ENCODE results near the gene ABCB8. TPM values are rescaled to one million over a fixed set of nuclear protein-coding genes. Genes with fewer than 3 reads are reported as not detected.
A peak's percentile ranks its signal among the peaks of the same experiment; 100 is the strongest.

ABCB8 gene
- total and polyA plus RNA-seq, 2 of the 4 experiments (the other 2 are of a cell fraction) = 16.3 to 26.8 TPM

DNA sequence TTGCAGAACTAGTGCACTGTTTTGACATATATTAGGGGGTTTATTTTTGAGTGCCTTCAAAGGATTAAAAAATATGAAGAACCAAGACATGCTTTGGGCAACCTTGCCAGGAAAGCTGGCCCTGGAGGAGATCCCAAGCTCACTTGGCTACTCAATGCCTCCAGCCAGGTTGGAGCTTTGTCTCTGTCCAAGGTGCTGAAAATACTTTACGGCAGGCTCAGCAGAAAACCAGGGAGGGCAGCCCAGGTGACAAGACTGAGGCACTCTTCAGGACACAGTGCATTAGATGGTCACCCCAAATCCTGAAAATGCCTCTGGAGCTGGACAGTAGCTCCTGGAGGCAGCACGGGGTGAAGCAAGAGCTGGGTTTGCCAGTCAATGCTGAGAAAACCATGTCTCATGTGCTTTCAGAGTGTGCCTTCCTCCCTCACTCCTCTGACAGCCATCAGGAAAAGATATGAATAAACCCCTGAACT lies 44.3 kb upstream of the ABCB8 start:
- Histone ChIP-seq H2AK9ac (replicated peaks; ENCODE audit: low read depth, low read length, poor library complexity) (no peak overlapping the region), H2BK120ac (ENCODE audit: low read depth, low read length) (no peak overlapping the region), H3K36me3 (ENCODE audit: control insufficient read depth, insufficient read depth, low read length) (no peaks in the 10 kb centered on the region), H3K14ac (replicated peaks; ENCODE audit: low read depth, low read length) (no peak overlapping the region), H3K79me1 (ENCODE audit: low read depth in 1 of 2, low read length in 2 of 2) (no peaks in the 10 kb centered on the region), H3K4me3 (ENCODE audit: insufficient read depth, low read depth, low read length) (no peak overlapping the region), H3K23ac (ENCODE audit: low read depth, low read length) (no peak overlapping the region), H3K27me3 (ENCODE audit: control insufficient read depth, insufficient read depth, low read length) (peaks cover 34% of the 10 kb centered on the region), H4K20me1 (ENCODE audit: insufficient read depth, low read length) (no peaks in the 10 kb centered on the region; the same call in 1 of the 2 replicates), H2BK15ac (ENCODE audit: low read depth, low read length) (no peak overlapping the region), H3K4me2 (ENCODE audit: low read depth, low read length) (no peak overlapping the region), H2AFZ (replicated peaks; ENCODE audit: low read length, poor library complexity) (no peak overlapping the region), H3K18ac (ENCODE audit: low read depth, low read length) (no peak overlapping the region), H2BK20ac (ENCODE audit: low read depth, low read length) (no peak overlapping the region), H3K9ac (ENCODE audit: low read depth, low read length) (no peak overlapping the region), H4K91ac (ENCODE audit: insufficient read depth, low read depth, low read length) (no peak overlapping the region), H3K4me1 (ENCODE audit: control insufficient read depth, insufficient read depth, low read length) (peaks cover 6% of the 10 kb centered on the region; the same call in 1 of the 2 replicates), H3K9me3 (ENCODE audit: control insufficient read depth, insufficient read depth, low read length) (no peaks in the 10 kb centered on the region), H2AK5ac (ENCODE audit: low read depth, low read length) (no peak overlapping the region), H2BK5ac (ENCODE audit: low read depth, low read length, poor library complexity, severe bottlenecking) (no peak overlapping the region), H3K27ac (ENCODE audit: insufficient read depth, low read length) (no peak overlapping the region), H4K8ac (ENCODE audit: low read depth in 2 of 2, low read length in 2 of 2) (no peak overlapping the region), H3K56ac (ENCODE audit: extremely low read depth, insufficient read depth, low read length) (no peak overlapping the region), H3K4ac (ENCODE audit: low read depth, low read length) (no peak overlapping the region), H4K5ac (ENCODE audit: low read depth, low read length) (no peak overlapping the region), H3K9me1 (ENCODE audit: insufficient read depth, low read length) (no peaks in the 10 kb centered on the region)
- dilution Hi-C loops (cut with HindIII; ENCODE audit: low sequenced_read_pairs, unreplicated experiment) = no loop called here
- DNase-seq (peak; percentile 31), ATAC-seq (ENCODE audit: low read depth) (no peak)
- CTCF ChIA-PET = interaction anchor here (1.6 to 3.2 kb wide), 3 partner anchors 21 to 86 kb away, joined by 5 to 18 read pairs (median 7); no protein-coding TSS in a partner anchor
- in situ Hi-C loops (cut with MboI; ENCODE audit: low sequenced_read_pairs) = loop anchor here (25.0 kb wide), 1 partner anchor 572 kb away; a partner anchor contains a TSS
- WGBS, 2 experiments (ENCODE audit: extremely low coverage in 2 of 2, insufficient read length in 1 of 2) = no CpG with 5 or more reads among the region's 2 CpGs
- POLR2A ChIA-PET (ENCODE audit: unreplicated experiment) = no interaction called here
- TF ChIP-seq FOS (IDR thresholded peaks at IDR 0.05; ENCODE audit: low read depth, low read length) (no peak), MAFK (IDR thresholded peaks at IDR 0.05; ENCODE audit: low read depth, low read length) (peak; percentile 55; the same call in 1 of the 2 replicates), RAD21 (IDR thresholded peaks at IDR 0.05; ENCODE audit: low read length) (no peak), MAZ (IDR thresholded peaks at IDR 0.05; ENCODE audit: borderline replicate concordance, low read depth, low read length) (no peak), CHD1 (IDR thresholded peaks at IDR 0.05; ENCODE audit: low read depth, low read length) (no peak), RCOR1 (IDR thresholded peaks at IDR 0.05; ENCODE audit: insufficient replicate concordance, low read length) (no peak), RFX5 (IDR thresholded peaks at IDR 0.05; ENCODE audit: low read depth, low read length) (no peak)
- TF ChIP-seq, protein P1, sequence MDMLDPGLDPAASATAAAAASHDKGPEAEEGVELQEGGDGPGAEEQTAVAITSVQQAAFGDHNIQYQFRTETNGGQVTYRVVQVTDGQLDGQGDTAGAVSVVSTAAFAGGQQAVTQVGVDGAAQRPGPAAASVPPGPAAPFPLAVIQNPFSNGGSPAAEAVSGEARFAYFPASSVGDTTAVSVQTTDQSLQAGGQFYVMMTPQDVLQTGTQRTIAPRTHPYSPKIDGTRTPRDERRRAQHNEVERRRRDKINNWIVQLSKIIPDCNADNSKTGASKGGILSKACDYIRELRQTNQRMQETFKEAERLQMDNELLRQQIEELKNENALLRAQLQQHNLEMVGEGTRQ (IDR thresholded peaks at IDR 0.05; ENCODE audit: low read depth, low read length) = no peak
- TF ChIP-seq, protein P2, sequence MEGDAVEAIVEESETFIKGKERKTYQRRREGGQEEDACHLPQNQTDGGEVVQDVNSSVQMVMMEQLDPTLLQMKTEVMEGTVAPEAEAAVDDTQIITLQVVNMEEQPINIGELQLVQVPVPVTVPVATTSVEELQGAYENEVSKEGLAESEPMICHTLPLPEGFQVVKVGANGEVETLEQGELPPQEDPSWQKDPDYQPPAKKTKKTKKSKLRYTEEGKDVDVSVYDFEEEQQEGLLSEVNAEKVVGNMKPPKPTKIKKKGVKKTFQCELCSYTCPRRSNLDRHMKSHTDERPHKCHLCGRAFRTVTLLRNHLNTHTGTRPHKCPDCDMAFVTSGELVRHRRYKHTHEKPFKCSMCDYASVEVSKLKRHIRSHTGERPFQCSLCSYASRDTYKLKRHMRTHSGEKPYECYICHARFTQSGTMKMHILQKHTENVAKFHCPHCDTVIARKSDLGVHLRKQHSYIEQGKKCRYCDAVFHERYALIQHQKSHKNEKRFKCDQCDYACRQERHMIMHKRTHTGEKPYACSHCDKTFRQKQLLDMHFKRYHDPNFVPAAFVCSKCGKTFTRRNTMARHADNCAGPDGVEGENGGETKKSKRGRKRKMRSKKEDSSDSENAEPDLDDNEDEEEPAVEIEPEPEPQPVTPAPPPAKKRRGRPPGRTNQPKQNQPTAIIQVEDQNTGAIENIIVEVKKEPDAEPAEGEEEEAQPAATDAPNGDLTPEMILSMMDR (conservative IDR thresholded peaks at IDR 0.05; ENCODE audit: low read depth, low read length) = no peak
- no TSS peak for BruUV-seq (replicated peaks)
- intact Hi-C loops (cut with micrococcal nuclease) = no loop called here
